Uterus (tissue), 2 donors: ENCODE results near the gene DLG1.

Source experiments
- CTCF ChIP-seq, 4 experiments: fragments of 200-600 bp in 2 of 4; fragments of 450-650 bp in 2 of 4; sonication (generic) in 2 of 4; IDR thresholded peaks; one replicate each; pipeline ENCODE4 v1.5.1; 2016 to 2019; ENCODE audit warnings: antibody characterized with exemption in 4 of 4, mild to moderate bottlenecking in 2 of 4, moderate library complexity in 1 of 4
- POLR2A ChIP-seq, 2 donors: fragments of 450-650 bp; IDR thresholded peaks; one replicate each; pipeline ENCODE4 v1.6.1; 2016; ENCODE audit warnings: antibody characterized with exemption in 2 of 2, mild to moderate bottlenecking in 1 of 2, moderate library complexity in 1 of 2

GRCh38 chr3:197085137-197085536, 213.3 kb downstream of the DLG1 start:
- no peak for TF ChIP-seq CTCF (IDR thresholded peaks at IDR 0.05)
- TF ChIP-seq POLR2A (IDR thresholded peaks at IDR 0.05), result no peak
